ENCODE measurements around the gene RALB. TPM values are rescaled to one million over a fixed set of nuclear protein-coding genes. Genes with fewer than 3 reads are reported as not detected.

The RALB gene
- total and polyA plus RNA-seq, 2 of the 8 experiments (the other 6 are each of a cell fraction or from before 2014, with no cell fraction given): 12.0 to 16.6 TPM

- Histone ChIP-seq H2BK12ac (ENCODE audit: low read depth, low read length) (no peak overlapping the region), H3K36me3 (ENCODE audit: control insufficient read depth in 2 of 4, insufficient read depth in 4 of 4, low read length in 3 of 4) (no peaks in the 10 kb centered on the region), H3K4me3 (ENCODE audit: extremely low read depth in 1 of 4, insufficient read depth in 2 of 4, low read depth in 3 of 4, low read length in 4 of 4) (no peak overlapping the region), H3K4me1 (replicated peaks in 1 of 4; ENCODE audit: control insufficient read depth in 3 of 4, insufficient read depth in 4 of 4, low read length in 3 of 4) (no peaks in the 10 kb centered on the region), H2BK120ac (replicated peaks; ENCODE audit: low read depth, low read length) (no peak overlapping the region), H3K14ac (ENCODE audit: insufficient read length) (no peak overlapping the region), H3K79me1 (ENCODE audit: low read depth, low read length) (no peaks in the 10 kb centered on the region), H2AFZ (ENCODE audit: low read length) (no peak overlapping the region), H3K4ac (replicated peaks; ENCODE audit: insufficient read length, low read depth, low read length) (no peak overlapping the region), H3K27ac (ENCODE audit: low read depth, low read length) (no peak overlapping the region), H3K27me3 (replicated peaks in 1 of 4; ENCODE audit: control insufficient read depth in 3 of 4, extremely low read depth in 1 of 4, insufficient read depth in 3 of 4, low read length in 3 of 4) (no peaks in the 10 kb centered on the region), H3K23ac (ENCODE audit: insufficient read length) (no peak overlapping the region), H3K56ac (replicated peaks; ENCODE audit: insufficient read length, low read depth, low read length) (no peak overlapping the region), H4K5ac (ENCODE audit: insufficient read length, low read depth, low read length) (no peak overlapping the region), H3K4me2 (ENCODE audit: insufficient read depth in 1 of 2, low read depth in 2 of 2, low read length in 2 of 2) (no peak overlapping the region), H3K9ac (replicated peaks in 1 of 4; ENCODE audit: extremely low read depth in 1 of 4, low read depth in 3 of 4, low read length in 3 of 4) (no peak overlapping the region), H4K91ac (replicated peaks; ENCODE audit: insufficient read length, low read length) (no peak overlapping the region), H3K9me3 (ENCODE audit: insufficient read depth in 2 of 2, low read depth in 1 of 2, low read length in 1 of 2) (no peaks in the 10 kb centered on the region), H2BK5ac (ENCODE audit: low read depth, low read length) (no peak overlapping the region), H3K18ac (ENCODE audit: extremely low read depth, low read length) (no peak overlapping the region), H3K23me2 (ENCODE audit: low read depth, low read length) (no peaks in the 10 kb centered on the region), H2BK15ac (ENCODE audit: low read length) (no peak overlapping the region), H4K20me1 (replicated peaks in 1 of 2; ENCODE audit: control insufficient read depth in 1 of 2, insufficient read depth in 2 of 2, low read length in 2 of 2) (peaks cover 0 to 2% of the 10 kb centered on the region in 2 experiments), H4K8ac (ENCODE audit: extremely low read depth, insufficient read depth, low read length) (no peak overlapping the region), H2BK20ac (ENCODE audit: low read length) (no peak overlapping the region), H3K79me2 (ENCODE audit: control insufficient read depth in 1 of 2, insufficient read depth in 2 of 2, low read length in 2 of 2) (no peaks in the 10 kb centered on the region), H2AK5ac (ENCODE audit: low read depth, low read length) (no peak overlapping the region)
- no peak for FAIRE-seq
- no peak for DNase-seq (ENCODE audit: low read depth in 1 of 2, low spot score in 2 of 2)
- 88% methylated on average over 12 of the region's 12 CpGs; no CpG with 5 or more reads in 1 of the 2 experiments for whole genome bisulfite sequencing, 2 experiments (ENCODE audit: extremely low coverage in 1 of 2, insufficient coverage in 1 of 2, insufficient read length in 1 of 2, insufficient replicate concordance in 2 of 2, low coverage in 1 of 2, low lambda C conversion rate in 2 of 2, missing lambda C conversion rate in 1 of 2)
- POLR2A ChIA-PET (ENCODE audit: partially characterized antibody): interaction anchor here (1.2 kb wide), 1 partner anchor 9 kb away, joined by 5 read pairs; no protein-coding TSS in a partner anchor
- TF ChIP-seq HDAC6 (IDR thresholded peaks at IDR 0.05; ENCODE audit: low read depth, low read length) (no peak), EGR1 (IDR thresholded peaks at IDR 0.05; ENCODE audit: borderline replicate concordance, low read depth, low read length) (no peak), BRCA1 (IDR thresholded peaks at IDR 0.05; ENCODE audit: low read depth, low read length) (no peak), SP2 (IDR thresholded peaks at IDR 0.05; ENCODE audit: low read length) (no peak), KDM5A (IDR thresholded peaks at IDR 0.05; ENCODE audit: low read length) (no peak), FOSL1 (IDR thresholded peaks at IDR 0.05; ENCODE audit: insufficient read depth, low read depth, low read length) (no peak), SP4 (IDR thresholded peaks at IDR 0.05; ENCODE audit: low read length) (no peak), ASH2L (IDR thresholded peaks at IDR 0.05; ENCODE audit: low read length) (no peak), TAF1 (IDR thresholded peaks at IDR 0.05; ENCODE audit: low read depth, low read length) (no peak), NRF1 (IDR thresholded peaks at IDR 0.05; ENCODE audit: low read depth, low read length) (no peak), CBX5 (IDR thresholded peaks at IDR 0.05; ENCODE audit: low read depth, low read length) (no peak)
- CTCF ChIA-PET (ENCODE audit: partially characterized antibody): interaction anchor here (0.7 to 9.4 kb wide), 19 partner anchors 10 to 310 kb away, joined by 3 to 75 read pairs (median 4); no protein-coding TSS in a partner anchor
These were observed 49.6 kb downstream of the RALB start for GRCh38 chr2:120302301-120302700.
